Peyer's patch (tissue), 4 donors: ENCODE measurements around the gene TDO2. TPM values are rescaled to one million over a fixed set of nuclear protein-coding genes. Genes with fewer than 3 reads are reported as not detected.

Source experiments
- DNase-seq, 3 donors: peaks; one replicate each; pipeline ENCODE4 v3.0.0-alpha.2; 2017 to 2019
- H3K27ac ChIP-seq, 4 donors: fragments of 200-600 bp; sonication (generic); one replicate each; pipeline ENCODE4 v1.5.1; 2016 to 2019
- H3K27me3 ChIP-seq, 2 donors: fragments of 200-600 bp; sonication (generic); one replicate each; pipeline ENCODE4 v1.5.1; 2019
- H3K36me3 ChIP-seq, 3 donors: fragments of 200-600 bp; sonication (generic); one replicate each; pipeline ENCODE4 v1.5.1; 2016 to 2019
- H3K4me1 ChIP-seq, 4 donors: fragments of 200-600 bp; sonication (generic); one replicate each; pipeline ENCODE4 v1.5.1; 2016 to 2019
- H3K4me3 ChIP-seq, 4 donors: fragments of 200-600 bp; sonication (generic); 1 replicate in 3 of 4; 2 replicates in 1 of 4; pipeline ENCODE4 v1.5.1; 2016 to 2019; ENCODE audit warnings: mild to moderate bottlenecking in 1 of 4
- H3K9me3 ChIP-seq, 4 donors: fragments of 200-600 bp; sonication (generic); one replicate each; pipeline ENCODE4 v1.5.1; 2016 to 2019; ENCODE audit warnings: mild to moderate bottlenecking in 1 of 4
- CTCF ChIP-seq, 6 experiments: fragments of 450-650 bp in 4 of 6; fragments of 200-600 bp in 2 of 6; sonication (generic) in 1 of 6; IDR thresholded peaks; one replicate each; pipeline ENCODE4 v1.5.1; 2017 to 2019; ENCODE audit warnings: antibody characterized with exemption in 6 of 6, mild to moderate bottlenecking in 3 of 6, moderate library complexity in 1 of 6
- POLR2A ChIP-seq, 2 donors: fragments of 450-650 bp; IDR thresholded peaks; one replicate each; pipeline ENCODE4 v1.5.1; 2017; ENCODE audit warnings: antibody characterized with exemption in 2 of 2, mild to moderate bottlenecking in 2 of 2, moderate library complexity in 2 of 2
- total RNA-seq, 4 donors: library from RNA; depleted of rRNA; stranded (reverse); fragments of >200 nt; gene quantifications; one replicate each; pipeline ENCODE4 v1.1.0, GENCODE V29; 2016

Gene TDO2
- total RNA-seq = 1 to 10 TPM in 1 of 4 donors, not detected in 3; 5.0 TPM

GRCh38 chr4:155903453-155903852, at the start of gene TDO2:
Gene TDO2, plus strand, starts transcription at chr4:155903696. Its CDS starts 63 bp downstream, at chr4:155903759.
- H3K36me3 ChIP-seq = no peaks in the 10 kb centered on the region
- no peak within 1 kb of the TSS for H3K27ac ChIP-seq
- no peak for TF ChIP-seq POLR2A (IDR thresholded peaks at IDR 0.05)
- TF ChIP-seq CTCF (IDR thresholded peaks at IDR 0.05) = no peak
- no peaks in the 10 kb centered on the region for H3K9me3 ChIP-seq
- no peaks in the 10 kb centered on the region for H3K4me1 ChIP-seq
- H3K27me3 ChIP-seq = no peaks in the 10 kb centered on the region
- H3K4me3 ChIP-seq = peak within 1 kb of the TSS in 1 of 4 donors; percentile 10
- DNase-seq = no peak

DNA sequence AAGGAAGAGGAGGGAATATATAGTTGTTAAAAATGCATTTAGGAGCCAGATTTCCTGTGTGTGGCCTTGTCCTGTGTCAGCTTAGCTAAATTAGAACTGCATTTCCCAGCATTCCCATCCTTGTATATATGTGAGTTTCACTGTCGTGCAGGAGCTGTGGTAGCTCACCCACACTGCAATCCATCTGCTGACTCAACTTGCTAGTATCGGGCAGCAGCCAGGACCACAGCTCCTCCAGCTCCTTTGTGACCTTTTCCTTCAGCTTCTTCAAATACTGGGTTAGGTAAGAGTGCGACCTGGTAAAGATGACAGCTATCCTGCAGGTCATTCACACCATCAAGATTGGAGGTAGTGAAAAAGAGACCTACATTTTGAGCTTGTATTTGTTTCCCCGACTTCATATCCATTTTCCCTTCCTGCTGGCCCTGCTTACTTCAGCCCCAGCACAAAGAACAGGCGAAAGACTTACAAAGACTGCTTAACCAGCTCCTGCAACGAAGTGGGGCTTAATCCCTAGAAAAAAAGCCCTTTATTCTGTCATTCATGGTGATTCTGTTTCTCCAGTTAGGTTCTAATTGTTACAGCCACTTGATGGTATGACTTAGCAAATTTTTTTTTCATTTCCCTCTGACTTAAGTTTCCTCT, 48.8 kb upstream of the TDO2 start:
- Histone ChIP-seq H3K4me3 (no peak overlapping the region), H3K9me3 (no peaks in the 10 kb centered on the region), H3K27ac (no peak overlapping the region), H3K36me3 (no peaks in the 10 kb centered on the region), H3K4me1 (no peaks in the 10 kb centered on the region), H3K27me3 (no peaks in the 10 kb centered on the region)
- no peak for TF ChIP-seq CTCF (IDR thresholded peaks at IDR 0.05)
- DNase-seq = no peak

DNA sequence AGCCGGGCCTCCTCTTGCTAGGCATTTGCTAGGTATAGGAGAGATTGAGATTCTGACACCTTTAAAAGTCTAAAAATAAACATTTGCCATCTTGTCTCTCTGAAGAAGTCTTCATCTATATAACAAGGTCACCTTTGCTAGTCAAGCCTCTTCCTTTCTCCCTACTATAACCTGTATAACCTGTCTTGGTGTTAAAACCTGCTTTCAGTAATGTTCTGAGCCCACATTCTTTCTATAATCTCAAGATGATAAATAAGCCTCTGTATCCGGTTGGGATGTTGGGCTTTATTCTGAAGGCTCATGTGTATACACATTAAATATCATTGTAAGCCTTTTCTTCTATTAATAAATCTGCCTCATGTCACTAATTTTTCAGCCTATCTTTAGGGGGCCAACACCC, 47.6 kb upstream of the TDO2 start:
- no peak for DNase-seq
- Histone ChIP-seq H3K4me3 (no peak overlapping the region), H3K36me3 (no peaks in the 10 kb centered on the region), H3K4me1 (no peaks in the 10 kb centered on the region), H3K9me3 (no peaks in the 10 kb centered on the region), H3K27me3 (no peaks in the 10 kb centered on the region), H3K27ac (no peak overlapping the region)
- no peak for TF ChIP-seq POLR2A (IDR thresholded peaks at IDR 0.05)
- TF ChIP-seq CTCF (IDR thresholded peaks at IDR 0.05) = no peak

DNA sequence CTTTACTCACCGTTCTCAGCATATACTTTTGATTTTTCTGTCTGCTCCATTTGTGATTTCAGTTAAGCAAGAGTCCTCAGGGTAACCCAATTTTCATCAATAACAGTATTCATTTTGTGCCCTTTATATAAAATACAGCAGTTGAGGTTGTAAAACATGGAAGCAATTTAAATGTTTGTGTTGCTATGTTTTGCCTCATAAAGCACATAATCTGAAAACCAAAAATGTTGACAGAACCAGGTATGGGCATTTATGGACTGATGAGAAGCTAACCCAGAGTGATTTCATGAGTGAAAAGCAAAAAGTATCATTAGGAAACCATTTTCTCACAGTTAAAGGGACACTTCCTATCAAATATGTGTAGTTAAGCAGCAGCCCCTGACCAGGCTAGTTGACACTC, 37.3 kb upstream of the TDO2 start, which contains the start of gene ASIC5:
TSS of gene ASIC5 (minus strand) at position 101 of the 400 bp plus-strand sequence. CDS start at position 50, 51 bp downstream.
- H3K4me1 ChIP-seq = no peaks in the 10 kb centered on the region
- no peaks in the 10 kb centered on the region for H3K27me3 ChIP-seq
- H3K27ac ChIP-seq = no peak within 1 kb of the TSS
- TF ChIP-seq POLR2A (IDR thresholded peaks at IDR 0.05) (no peak), CTCF (IDR thresholded peaks at IDR 0.05) (no peak)
- no peak for DNase-seq
- no peak within 1 kb of the TSS for H3K4me3 ChIP-seq
- H3K9me3 ChIP-seq = no peaks in the 10 kb centered on the region
- no peaks in the 10 kb centered on the region for H3K36me3 ChIP-seq

DNA sequence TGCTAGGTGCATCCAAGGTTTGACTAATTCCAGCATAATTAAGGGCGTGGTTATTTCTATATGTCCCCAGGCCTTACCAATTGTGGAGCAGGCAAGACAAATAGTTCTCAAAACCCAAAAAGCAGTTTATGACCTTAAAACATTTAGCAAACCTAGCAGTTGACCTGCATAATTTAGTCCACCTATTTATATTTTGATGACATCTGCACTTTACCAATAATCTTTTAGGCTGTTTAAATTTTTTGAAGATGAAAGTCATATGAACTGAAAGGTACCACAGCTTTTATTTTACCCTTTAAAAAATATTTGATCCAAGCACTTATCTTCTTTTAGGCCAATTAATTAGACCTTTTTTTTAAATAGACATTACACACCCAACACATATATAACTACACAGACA, 27.6 kb upstream of the TDO2 start:
- Histone ChIP-seq H3K27ac (no peak overlapping the region), H3K9me3 (no peaks in the 10 kb centered on the region), H3K4me3 (no peak overlapping the region), H3K27me3 (no peaks in the 10 kb centered on the region), H3K4me1 (no peaks in the 10 kb centered on the region), H3K36me3 (no peaks in the 10 kb centered on the region)
- DNase-seq = no peak
- TF ChIP-seq POLR2A (IDR thresholded peaks at IDR 0.05) (no peak), CTCF (IDR thresholded peaks at IDR 0.05) (no peak)

DNA sequence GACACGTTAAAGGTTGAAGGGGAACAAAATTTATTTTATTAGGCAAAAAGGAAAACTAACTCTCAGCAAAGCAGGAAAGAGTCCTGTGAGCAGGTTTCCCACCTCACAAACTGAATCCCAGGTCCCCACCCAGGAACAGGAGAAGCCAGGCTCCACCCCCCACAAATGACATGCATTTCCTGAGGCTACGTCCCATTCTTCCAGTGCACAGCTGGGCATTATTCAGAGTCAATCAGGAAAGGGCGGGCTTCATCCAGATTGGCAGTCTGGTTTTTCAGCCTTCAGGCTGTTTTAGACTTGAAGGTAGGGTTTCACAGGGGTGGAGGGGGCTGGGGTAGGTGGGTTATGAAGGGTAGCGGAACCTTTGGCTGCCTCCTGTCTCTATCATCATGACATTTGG, 25.5 kb upstream of the TDO2 start:
- H3K4me3 ChIP-seq = no peak overlapping the region
- TF ChIP-seq POLR2A (IDR thresholded peaks at IDR 0.05) = no peak
- no peak for TF ChIP-seq CTCF (IDR thresholded peaks at IDR 0.05)

More for the DNA sequence above, 25.5 kb upstream of the TDO2 start:
- no peak for DNase-seq
- Histone ChIP-seq H3K4me1 (no peaks in the 10 kb centered on the region), H3K36me3 (no peaks in the 10 kb centered on the region), H3K27me3 (no peaks in the 10 kb centered on the region), H3K27ac (no peak overlapping the region), H3K9me3 (no peaks in the 10 kb centered on the region)
